PC-9 (cell line): Measurements from ENCODE around the gene NAT14. TPM values are rescaled to one million over a fixed set of nuclear protein-coding genes. Genes with fewer than 3 reads are reported as not detected.

Source experiments
- BruUV-seq: library from RNA; stranded (reverse); fragments of 400-500 nt; replicated peaks from 2 replicates; lab custom pipeline; 2021; lab: Mats Ljungman, UMichigan
- CTCF ChIA-PET: fragments of 300-600 bp; sonication (Branson Sonifier 250); formaldehyde crosslinking; loops from one replicate; lab custom pipeline; 2022; ENCODE audit warnings: antibody characterized with exemption; lab: Charles Lee
- POLR2A ChIA-PET: fragments of 300-600 bp; sonication (Branson Sonifier 250); formaldehyde crosslinking; loops from one replicate; lab custom pipeline; 2022; ENCODE audit warnings: antibody characterized with exemption; ENCODE audit not compliant: unreplicated experiment; lab: Charles Lee
- DNase-seq, 2 experiments: peaks; one replicate each; pipeline versions ENCODE4 v3.0.0 to v3.0.0-alpha.2; 2015 to 2022; ENCODE audit warnings: mixed read lengths in 1 of 2
- H2AFZ ChIP-seq: fragments of 200-600 bp; sonication (generic); 2 replicates; pipeline ENCODE4 v1.8.1; 2017; ENCODE audit warnings: antibody characterized with exemption
- H3F3A ChIP-seq: fragments of 200-600 bp; sonication (generic); 2 replicates; pipeline ENCODE4 v1.8.1; 2017; ENCODE audit warnings: antibody characterized with exemption, mild to moderate bottlenecking, low read depth; ENCODE audit not compliant: insufficient read depth
- H3K27ac ChIP-seq: fragments of 200-600 bp; sonication (generic); 2 replicates; pipeline ENCODE4 v1.6.1; 2016; ENCODE audit warnings: mixed run types
- H3K27me3 ChIP-seq: fragments of 200-600 bp; sonication (generic); 2 replicates; pipeline ENCODE4 v1.6.1; 2016; ENCODE audit warnings: low read depth, mixed run types; ENCODE audit not compliant: insufficient read depth
- H3K36me3 ChIP-seq: fragments of 200-600 bp; sonication (generic); 2 replicates; pipeline ENCODE4 v1.6.1; 2016; ENCODE audit warnings: low read depth, mixed run types
- H3K4me1 ChIP-seq: fragments of 200-600 bp; sonication (generic); replicated peaks from 2 replicates; pipeline ENCODE4 v1.6.1; 2016; ENCODE audit warnings: mixed run types; ENCODE audit not compliant: insufficient read depth
- H3K4me2 ChIP-seq: fragments of 200-600 bp; sonication (generic); 2 replicates; pipeline ENCODE4 v1.6.1; 2017; ENCODE audit warnings: mixed run types
- H3K4me3 ChIP-seq: fragments of 200-600 bp; sonication (generic); 2 replicates; pipeline ENCODE4 v1.6.1; 2016; ENCODE audit warnings: mixed run types
- H3K79me2 ChIP-seq: fragments of 200-600 bp; sonication (generic); 2 replicates; pipeline ENCODE4 v1.6.1; 2017; ENCODE audit warnings: low read depth, mixed run types
- H3K9me2 ChIP-seq: fragments of 200-600 bp; sonication (generic); 2 replicates; pipeline ENCODE4 v1.8.1; 2017; ENCODE audit warnings: mild to moderate bottlenecking; ENCODE audit not compliant: insufficient read depth
- H3K9me3 ChIP-seq: fragments of 200-600 bp; sonication (generic); 2 replicates; pipeline ENCODE4 v1.8.1; 2016; ENCODE audit warnings: low read depth; ENCODE audit not compliant: insufficient read depth
- H4K20me1 ChIP-seq: fragments of 200-600 bp; sonication (generic); 2 replicates; pipeline ENCODE4 v1.8.1; 2017; ENCODE audit not compliant: insufficient read depth
- EZH2 ChIP-seq: fragments of 200-600 bp; sonication (generic); IDR thresholded peaks from 2 replicates; pipeline ENCODE4 v1.8.0; 2017; ENCODE audit warnings: antibody characterized with exemption, low read depth
- intact Hi-C: fragments of 100-400 bp; cut with micrococcal nuclease; formaldehyde crosslinking; loops from one replicate; pipeline ENCODE4 v1.10.0; 2022; ENCODE audit not compliant: unreplicated experiment
- total RNA-seq: library from RNA; stranded (reverse); gene quantifications from 2 replicates; pipeline ENCODE4 v1.2.3, GENCODE V29; 2021
- TF ChIP-seq, protein P1 (sequence below): fragments of 200-600 bp; sonication (generic); conservative IDR thresholded peaks from 2 replicates; pipeline ENCODE4 v1.6.1; 2017; ENCODE audit warnings: mixed run types, antibody characterized with exemption, mild to moderate bottlenecking, moderate library complexity

NAT14 gene
- total RNA-seq, 1 experiment from 2014 or later, result 61.6 TPM

DNA sequence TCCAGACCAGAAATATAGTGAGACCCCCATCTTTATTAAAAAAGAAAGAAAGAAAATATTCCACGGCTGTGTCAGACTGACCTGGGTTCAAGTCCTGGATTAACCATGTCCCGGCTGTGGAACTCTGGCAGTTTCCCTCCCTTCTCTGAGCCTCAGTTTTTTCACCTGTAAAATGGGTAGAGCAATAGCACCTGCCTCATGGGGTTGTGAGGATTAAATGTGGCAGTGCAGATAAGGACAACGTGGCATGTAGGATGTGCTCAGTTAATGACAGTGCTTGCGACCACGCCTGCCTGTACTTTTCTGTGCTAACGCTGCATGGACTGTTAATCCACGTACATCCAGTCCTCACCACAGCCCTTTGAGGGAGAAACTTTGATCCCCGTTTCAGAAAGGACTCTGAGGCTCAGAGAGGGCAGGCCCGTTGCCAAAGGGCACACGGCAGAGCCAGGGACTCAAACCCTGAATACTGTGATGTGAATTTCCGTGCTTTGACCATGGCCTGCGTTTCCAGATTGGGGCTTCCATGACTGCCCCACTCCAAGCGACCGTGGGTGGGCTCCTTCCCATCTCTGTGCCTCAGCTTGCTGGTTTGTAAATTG, 35.8 kb downstream of the NAT14 start:
- Histone ChIP-seq H3K27me3 (no peaks in the 10 kb centered on the region), H3K36me3 (no peaks in the 10 kb centered on the region), H4K20me1 (no peaks in the 10 kb centered on the region), H3K9me3 (no peaks in the 10 kb centered on the region), H3K27ac (no peak overlapping the region), H3F3A (peaks cover 17% of the 10 kb centered on the region), H3K4me3 (no peak overlapping the region), H3K4me1 (peaks cover under 1% of the 10 kb centered on the region; the same call in 1 of the 2 replicates), H2AFZ (no peak overlapping the region), H3K79me2 (no peaks in the 10 kb centered on the region), H3K9me2 (no peaks in the 10 kb centered on the region), H3K4me2 (no peak overlapping the region)
- no peak for DNase-seq
- BruUV-seq, result no TSS peak
- ChIA-PET POLR2A (no interaction called here), CTCF (interaction anchor here (0.6 kb wide), 1 partner anchor 14 kb away, joined by 15 read pairs; no protein-coding TSS in a partner anchor)
- TF ChIP-seq, protein P1, sequence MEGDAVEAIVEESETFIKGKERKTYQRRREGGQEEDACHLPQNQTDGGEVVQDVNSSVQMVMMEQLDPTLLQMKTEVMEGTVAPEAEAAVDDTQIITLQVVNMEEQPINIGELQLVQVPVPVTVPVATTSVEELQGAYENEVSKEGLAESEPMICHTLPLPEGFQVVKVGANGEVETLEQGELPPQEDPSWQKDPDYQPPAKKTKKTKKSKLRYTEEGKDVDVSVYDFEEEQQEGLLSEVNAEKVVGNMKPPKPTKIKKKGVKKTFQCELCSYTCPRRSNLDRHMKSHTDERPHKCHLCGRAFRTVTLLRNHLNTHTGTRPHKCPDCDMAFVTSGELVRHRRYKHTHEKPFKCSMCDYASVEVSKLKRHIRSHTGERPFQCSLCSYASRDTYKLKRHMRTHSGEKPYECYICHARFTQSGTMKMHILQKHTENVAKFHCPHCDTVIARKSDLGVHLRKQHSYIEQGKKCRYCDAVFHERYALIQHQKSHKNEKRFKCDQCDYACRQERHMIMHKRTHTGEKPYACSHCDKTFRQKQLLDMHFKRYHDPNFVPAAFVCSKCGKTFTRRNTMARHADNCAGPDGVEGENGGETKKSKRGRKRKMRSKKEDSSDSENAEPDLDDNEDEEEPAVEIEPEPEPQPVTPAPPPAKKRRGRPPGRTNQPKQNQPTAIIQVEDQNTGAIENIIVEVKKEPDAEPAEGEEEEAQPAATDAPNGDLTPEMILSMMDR, result no peak
- no peak for TF ChIP-seq EZH2
- intact Hi-C loops, result no loop called here

DNA sequence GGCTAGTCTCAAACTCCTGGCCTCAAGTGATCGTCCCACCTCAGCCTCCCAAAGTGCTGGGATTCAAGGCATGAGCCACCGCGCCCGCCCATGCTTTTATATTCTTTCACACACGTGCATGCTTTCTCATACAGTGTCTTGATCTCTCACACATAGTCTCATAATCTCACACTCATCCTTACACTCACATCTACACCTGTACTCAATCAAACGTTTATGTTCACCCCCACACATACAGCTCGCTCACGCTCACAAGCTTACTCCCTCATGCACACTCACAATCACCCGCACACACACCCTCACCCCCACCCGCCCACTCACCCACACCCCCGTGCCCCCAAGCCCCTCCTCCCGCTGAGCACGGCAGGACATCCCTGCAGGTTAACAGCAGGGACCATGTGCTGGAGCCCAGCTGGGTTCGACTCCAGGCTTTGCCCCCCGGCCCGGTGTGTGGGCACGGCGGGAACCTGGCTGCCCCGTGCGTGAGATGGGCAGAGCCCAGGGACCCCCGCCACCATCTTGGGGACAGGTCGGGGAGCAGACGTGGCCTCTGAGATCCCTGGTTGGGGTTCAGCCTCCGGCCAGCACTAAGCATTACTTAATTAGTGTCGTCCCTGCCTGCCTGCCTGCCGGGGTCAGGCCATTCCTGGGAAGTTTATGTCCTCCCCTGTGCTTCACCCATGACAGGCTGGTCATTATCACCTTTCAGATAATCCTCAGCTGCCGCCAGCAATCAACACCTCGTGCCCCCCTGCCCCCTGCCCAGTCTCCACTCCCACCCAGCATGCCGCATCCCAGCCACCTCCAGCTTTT, 40.5 kb downstream of the NAT14 start:
- CTCF ChIA-PET, result interaction anchor here (0.5 to 0.6 kb wide), 2 partner anchors 18 to 211 kb away, joined by 6 to 7 read pairs; no protein-coding TSS in a partner anchor
- no peak overlapping the region for H3K27ac ChIP-seq
- H3K4me3 ChIP-seq, result no peak overlapping the region
- POLR2A ChIA-PET, result interaction anchor here (0.5 to 0.7 kb wide), 2 partner anchors 21 to 64 kb away, joined by 4 to 17 read pairs; no protein-coding TSS in a partner anchor
- H4K20me1 ChIP-seq, result no peaks in the 10 kb centered on the region
- H3K36me3 ChIP-seq, result no peaks in the 10 kb centered on the region
- H3F3A ChIP-seq, result peaks cover 24% of the 10 kb centered on the region
- TF ChIP-seq, protein P1, result no peak
- no peak for TF ChIP-seq EZH2
- no peaks in the 10 kb centered on the region for H3K79me2 ChIP-seq
- H3K4me2 ChIP-seq, result peak overlapping the region; percentile 47
- no peaks in the 10 kb centered on the region for H3K27me3 ChIP-seq
- peaks cover 12% of the 10 kb centered on the region for H3K4me1 ChIP-seq
- H3K9me2 ChIP-seq, result no peaks in the 10 kb centered on the region
- H2AFZ ChIP-seq, result no peak overlapping the region
- intact Hi-C loops, result loop anchor here (1.0 to 2.0 kb wide), 2 partner anchors 21 to 61 kb away; no protein-coding TSS in a partner anchor
- no peaks in the 10 kb centered on the region for H3K9me3 ChIP-seq
- no peak for DNase-seq
- no TSS peak for BruUV-seq
